RWPE1 (cell line): ENCODE results near the gene LRIG3.

Source experiments
- CTCF ChIA-PET: fragments of 350-600 bp; sonication (Branson Sonifier 250); formaldehyde crosslinking; extraction: SDS; loops from one replicate; lab custom pipeline; 2021; lab: Yijun Ruan, JAX
- POLR2A ChIA-PET: fragments of 400-600 bp; formaldehyde crosslinking; extraction: SDS; loops from one replicate; lab custom pipeline; 2020; ENCODE audit warnings: antibody characterized with exemption; ENCODE audit not compliant: low non-redundant PET; lab: Yijun Ruan, JAX
- DNase-seq: peaks from one replicate; pipeline ENCODE4 v3.0.0; 2012; ENCODE audit warnings: low spot score
- H3K27ac ChIP-seq: fragments of 450-650 bp; 2 replicates; pipeline ENCODE4 v1.5.1; 2017
- CTCF ChIP-seq: fragments of 450-650 bp; conservative IDR thresholded peaks from 2 replicates; pipeline ENCODE4 v1.5.1; 2017; ENCODE audit warnings: low read depth, mild to moderate bottlenecking

The LRIG3 gene

GRCh38 chr12:58934528-58934927, 14.2 kb upstream of the LRIG3 start:
- ChIA-PET CTCF (no interaction called here), POLR2A (interaction anchor here (0.7 kb wide), 1 partner anchor 18 kb away, joined by 3 read pairs; no protein-coding TSS in a partner anchor)
- no peak for TF ChIP-seq CTCF
- no peak for DNase-seq
- no peak overlapping the region for H3K27ac ChIP-seq

- DNase-seq: no peak
- no peak for TF ChIP-seq CTCF
- POLR2A ChIA-PET: no interaction called here
- CTCF ChIA-PET: no interaction called here
- H3K27ac ChIP-seq: no peak overlapping the region
Observed at GRCh38 chr12:58932806-58933681, 12.7 kb upstream of the LRIG3 start.

- H3K27ac ChIP-seq: no peak overlapping the region
Observed at GRCh38 chr12:58931518-58931917, 11.2 kb upstream of the LRIG3 start.

GRCh38 chr12:58930770-58931324, 10.5 kb upstream of the LRIG3 start:
- H3K27ac ChIP-seq: no peak overlapping the region
- TF ChIP-seq CTCF: no peak
- CTCF ChIA-PET: no interaction called here
- DNase-seq: no peak
- POLR2A ChIA-PET: no interaction called here

More at GRCh38 chr12:58931518-58931917, 11.2 kb upstream of the LRIG3 start:
- POLR2A ChIA-PET: no interaction called here
- no peak for DNase-seq
- TF ChIP-seq CTCF: no peak
- CTCF ChIA-PET: interaction anchor here (0.9 kb wide), 1 partner anchor 21 kb away, joined by 3 read pairs; no protein-coding TSS in a partner anchor

- POLR2A ChIA-PET: no interaction called here
- no peak overlapping the region for H3K27ac ChIP-seq
- TF ChIP-seq CTCF: no peak
- CTCF ChIA-PET: no interaction called here
- DNase-seq: no peak
Observed at GRCh38 chr12:58927120-58927519, 6.8 kb upstream of the LRIG3 start.

- H3K27ac ChIP-seq: no peak overlapping the region
- no peak for DNase-seq
- no peak for TF ChIP-seq CTCF
- ChIA-PET CTCF (no interaction called here), POLR2A (no interaction called here)
Observed at GRCh38 chr12:58926586-58926985, 6.3 kb upstream of the LRIG3 start.
